GM15510 (cell line): ENCODE data around the gene TMIGD3.

Experiments
- POLR2A ChIP-seq: IDR thresholded peaks from 3 replicates; pipeline ENCODE4 v1.6.1; 2011; ENCODE audit warnings: borderline replicate concordance; ENCODE audit not compliant: insufficient read length; ENCODE audit errors: extremely low read depth

TMIGD3 gene

DNA sequence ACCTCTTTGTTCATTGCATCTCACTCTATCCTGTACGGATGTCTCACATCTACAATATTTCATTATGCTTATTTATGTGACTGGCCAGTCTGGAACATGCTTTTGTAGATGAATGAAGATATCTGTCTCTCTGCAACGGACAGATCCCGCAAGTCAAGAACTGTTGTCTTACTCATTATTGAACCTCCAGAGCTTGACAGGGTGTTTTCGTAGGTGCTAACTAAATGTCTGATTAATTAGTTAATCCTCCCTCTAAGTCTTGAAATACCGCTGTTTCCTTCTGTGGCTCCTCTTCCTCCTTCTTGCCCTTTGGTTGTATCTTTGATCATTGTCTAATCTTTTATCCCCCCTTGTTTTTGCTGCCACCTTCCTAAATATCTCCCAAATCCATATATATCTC lies 32.8 kb downstream of the TMIGD3 start:
- TF ChIP-seq POLR2A = no peak

DNA sequence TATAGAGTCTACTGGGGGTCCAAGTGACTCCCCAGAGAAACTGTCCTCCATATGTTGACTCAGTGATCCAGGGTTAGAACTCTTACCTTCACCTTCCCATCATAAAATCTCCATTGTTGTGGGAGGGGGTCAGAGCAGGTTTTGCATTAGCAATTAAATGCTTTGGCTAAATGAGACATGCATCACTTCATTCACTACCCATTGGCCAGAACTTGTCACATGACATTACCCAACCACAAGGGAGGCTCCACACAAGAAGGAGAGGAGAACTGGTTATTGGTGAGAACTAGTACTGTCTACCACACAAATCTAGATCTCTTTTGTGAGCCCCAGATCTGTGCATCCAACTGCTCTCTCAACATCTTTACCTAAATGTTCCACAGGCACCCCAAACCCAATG lies 33.9 kb downstream of the TMIGD3 start:
- no peak for TF ChIP-seq POLR2A

DNA sequence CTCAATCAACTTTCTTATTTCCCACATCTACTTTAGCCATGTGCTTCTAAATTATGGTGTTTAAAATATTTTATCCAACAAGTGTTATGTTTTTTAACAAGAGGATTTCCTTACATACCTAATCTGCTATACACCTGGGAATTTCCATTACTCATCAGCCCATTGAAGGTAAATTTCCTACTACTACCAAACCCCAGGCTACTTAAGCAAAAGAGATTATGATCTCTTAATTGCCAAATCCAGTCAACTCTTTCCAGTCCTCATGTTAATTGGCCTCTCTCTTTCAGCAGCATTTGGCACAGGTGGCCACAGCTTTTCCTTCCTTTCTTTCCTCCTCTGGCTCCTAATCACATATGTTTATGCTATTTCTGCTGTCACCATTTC lies 34.7 kb downstream of the TMIGD3 start:
- TF ChIP-seq POLR2A = no peak

DNA sequence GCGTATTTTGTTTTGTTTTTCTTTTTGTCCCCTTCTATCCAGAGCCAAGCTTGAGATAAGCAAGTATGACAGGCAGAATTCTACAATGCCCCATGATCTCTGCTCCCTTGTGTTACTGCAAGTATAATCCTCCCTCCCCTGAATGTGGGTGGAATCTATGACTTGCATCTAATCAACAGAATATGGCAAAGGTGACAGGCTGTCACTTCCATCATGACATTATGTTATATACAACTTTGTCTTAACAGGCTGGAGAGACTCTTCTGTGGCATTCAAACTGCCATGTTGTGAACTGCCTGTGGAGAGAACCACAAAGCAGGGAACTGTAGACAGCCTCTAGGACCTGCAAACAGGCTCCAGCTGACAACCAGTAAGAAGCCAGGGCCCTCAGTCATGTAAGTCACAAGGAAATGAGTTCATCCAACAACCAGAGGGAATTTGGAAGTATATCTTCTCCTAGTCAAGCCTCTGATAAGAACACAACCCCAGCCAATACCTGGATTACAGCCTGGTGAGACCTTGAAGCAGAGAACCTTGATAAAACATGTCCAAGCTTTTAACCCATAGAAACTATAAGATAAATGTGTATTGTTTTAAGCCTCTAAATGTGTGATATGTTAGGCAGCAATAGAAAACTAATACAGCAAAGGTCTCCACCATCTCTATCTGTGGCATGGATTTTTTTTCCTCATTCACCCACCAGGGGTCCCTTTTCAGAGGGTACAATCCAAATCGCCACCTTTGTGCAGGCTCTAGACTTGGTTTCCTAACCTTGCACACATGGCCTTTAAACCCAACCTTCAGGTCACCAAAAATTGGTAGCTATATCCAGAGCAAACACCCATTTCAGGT lies 35.3 kb downstream of the TMIGD3 start:
- no peak for TF ChIP-seq POLR2A

DNA sequence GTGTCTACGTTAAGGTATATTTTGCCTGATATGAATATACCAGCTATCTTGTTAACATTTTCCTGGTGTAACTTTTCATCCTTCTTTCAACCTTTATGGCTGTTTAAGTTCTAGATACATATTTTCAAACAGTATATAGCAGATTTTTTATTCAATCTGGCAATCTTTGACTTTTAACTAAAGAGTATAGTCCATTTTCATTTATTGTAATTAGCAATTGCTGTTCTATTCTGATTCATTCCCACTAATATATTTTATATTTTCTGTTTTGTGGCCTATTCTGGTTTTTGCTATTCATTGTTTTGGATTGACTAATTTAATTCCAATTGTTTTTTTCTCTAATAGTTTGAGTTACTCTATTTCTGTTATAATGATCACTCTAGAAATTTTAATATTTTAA lies 37.0 kb downstream of the TMIGD3 start:
- TF ChIP-seq POLR2A = no peak

DNA sequence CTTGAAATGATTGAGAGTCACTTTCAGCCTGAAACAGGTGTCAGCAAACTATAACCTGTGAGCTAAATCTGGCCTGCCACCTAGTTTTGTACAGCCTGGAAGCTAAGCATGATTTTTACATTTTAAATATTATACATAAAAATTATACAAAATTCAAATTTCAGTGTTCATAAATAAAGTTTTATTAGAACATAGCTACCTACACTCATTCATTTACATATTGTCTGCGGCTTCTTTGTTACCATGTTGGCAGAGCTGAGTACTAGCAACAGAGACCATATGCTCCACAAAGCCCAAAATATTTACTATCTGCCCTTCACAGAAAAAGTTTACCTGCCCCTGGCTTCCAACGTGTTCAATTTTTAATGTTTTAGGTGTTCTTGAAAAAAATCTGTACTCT lies 37.7 kb downstream of the TMIGD3 start:
- no peak for TF ChIP-seq POLR2A

DNA sequence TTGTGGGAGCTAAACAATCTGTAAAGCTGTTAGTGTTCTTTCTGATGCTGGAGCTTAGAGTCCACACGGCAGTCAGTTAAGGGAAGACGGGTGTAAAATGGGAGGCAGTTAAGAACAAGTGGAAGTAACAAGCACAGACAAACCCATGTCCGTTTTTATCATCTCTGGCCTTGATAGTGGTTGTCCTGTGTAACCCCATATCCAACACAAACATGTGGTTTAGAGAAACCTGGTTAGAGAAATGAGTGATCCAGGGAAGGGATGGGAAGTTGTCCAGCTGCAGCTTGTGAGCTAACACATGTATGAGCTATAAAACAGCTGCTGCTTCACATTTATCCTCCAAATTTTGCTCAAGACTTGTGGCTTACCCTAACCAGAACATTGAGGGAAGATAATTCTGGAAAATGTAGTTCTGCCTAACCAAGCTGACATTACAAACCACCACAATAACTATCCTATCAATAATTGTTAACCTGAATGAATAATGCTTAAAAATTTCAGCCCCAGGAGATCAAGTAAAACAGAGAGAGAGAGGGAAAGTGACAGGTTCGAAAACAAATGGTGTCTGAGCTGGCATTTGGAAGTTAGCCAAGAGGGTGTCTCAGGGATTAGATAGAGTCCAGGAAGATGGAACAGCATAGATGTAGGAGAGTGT lies 40.3 kb downstream of the TMIGD3 start:
- TF ChIP-seq POLR2A = no peak

DNA sequence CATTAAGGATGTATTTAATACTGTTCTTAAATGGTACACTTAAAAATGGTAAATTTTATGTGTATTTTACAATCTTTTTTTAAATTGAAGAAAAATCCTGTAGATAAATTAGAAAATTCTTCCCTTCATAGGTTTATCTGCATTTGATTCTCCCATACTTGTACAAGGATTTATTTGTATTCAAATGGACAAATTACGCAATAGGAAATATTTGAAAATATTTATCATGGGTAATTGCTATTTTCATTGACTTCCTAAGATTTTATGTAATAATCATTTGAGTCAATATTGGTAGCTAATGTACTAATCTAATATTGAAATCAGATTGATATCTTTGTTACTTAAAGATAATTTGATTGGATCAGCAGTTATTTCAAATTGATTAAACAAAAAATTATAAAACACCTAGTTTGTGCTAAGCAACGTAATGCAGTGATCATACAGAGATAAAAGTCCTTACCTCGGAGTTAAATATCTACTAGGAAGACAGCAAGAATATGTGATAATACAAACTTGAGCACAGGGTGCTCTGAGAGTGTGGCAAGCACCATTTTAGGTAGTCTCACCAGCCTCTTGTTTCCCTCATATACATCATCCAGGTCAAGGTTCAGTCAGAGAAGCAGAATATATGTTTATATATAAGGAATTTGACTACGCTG lies 40.9 kb downstream of the TMIGD3 start:
- TF ChIP-seq POLR2A = no peak

DNA sequence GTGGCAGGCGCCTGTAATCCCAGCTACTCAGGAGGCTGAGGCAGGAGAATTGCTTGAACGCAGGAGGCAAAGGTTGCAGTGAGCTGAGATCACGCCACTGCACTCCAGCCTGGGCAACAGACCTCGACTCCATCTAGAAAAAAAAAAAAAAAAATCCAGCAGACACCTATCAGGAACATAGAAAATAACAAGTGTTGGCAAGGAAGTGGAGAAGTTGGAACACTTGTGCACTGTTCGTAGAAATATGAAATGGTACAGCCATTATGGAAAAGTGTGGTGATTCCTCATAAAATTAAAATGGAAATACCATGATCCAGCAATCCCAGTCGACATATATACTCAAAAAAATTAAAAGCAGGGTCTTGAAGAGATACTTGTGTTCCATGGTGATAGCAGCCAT lies 41.7 kb downstream of the TMIGD3 start:
- no peak for TF ChIP-seq POLR2A

DNA sequence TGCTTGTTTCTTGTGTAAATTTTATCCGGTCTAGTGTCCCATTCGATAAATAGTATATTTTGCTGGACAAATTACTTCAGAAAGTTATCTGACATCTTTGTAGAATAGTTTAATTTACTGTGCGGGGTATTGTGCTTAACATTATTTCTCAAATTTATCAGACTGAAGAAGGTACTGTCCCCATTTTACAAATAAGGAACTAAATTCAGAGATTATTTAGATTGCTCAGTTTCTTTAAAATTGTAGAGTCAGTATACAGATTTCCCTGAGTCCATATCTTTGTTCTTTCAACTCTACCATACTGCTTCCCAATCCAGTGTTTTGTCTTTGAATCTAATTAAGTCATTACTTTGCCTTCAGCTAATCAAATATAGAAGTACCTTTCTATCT lies 47.8 kb downstream of the TMIGD3 start:
- no peak for TF ChIP-seq POLR2A

DNA sequence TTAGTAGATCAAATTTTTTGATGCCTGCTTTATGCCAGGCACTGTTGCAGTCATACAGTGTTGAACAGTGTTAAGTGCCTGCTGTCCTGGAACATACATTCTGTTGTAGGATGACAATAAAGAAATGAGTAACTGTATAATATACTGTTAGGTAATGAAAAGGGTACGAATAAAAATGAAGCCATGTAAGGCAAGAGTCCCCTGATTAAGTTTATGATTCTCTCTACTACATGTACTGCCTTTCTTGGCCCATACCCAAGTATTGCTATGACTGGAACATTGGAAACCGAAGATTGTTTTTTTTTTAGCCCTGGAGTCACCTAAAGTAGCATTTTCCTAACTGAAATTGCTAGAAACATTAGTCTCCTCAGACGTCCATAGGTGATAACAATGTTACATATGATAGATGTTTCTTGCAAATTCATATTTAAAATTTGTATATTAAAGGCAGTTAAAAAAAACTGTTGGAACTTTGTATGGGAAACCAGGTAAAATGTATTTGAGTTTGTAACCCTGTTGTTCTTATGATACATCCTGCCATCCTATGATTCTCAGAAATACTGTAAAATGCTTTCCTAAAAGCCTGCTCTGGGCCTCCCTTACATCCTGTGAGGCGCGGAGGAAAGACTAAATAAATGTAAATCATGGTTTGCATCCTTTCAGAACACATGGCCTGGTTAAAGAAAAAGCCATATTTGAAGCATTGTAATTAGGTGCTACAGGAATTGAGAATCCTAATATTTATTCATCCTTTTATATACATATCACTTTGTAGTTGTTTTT lies 48.4 kb downstream of the TMIGD3 start:
- TF ChIP-seq POLR2A = no peak

DNA sequence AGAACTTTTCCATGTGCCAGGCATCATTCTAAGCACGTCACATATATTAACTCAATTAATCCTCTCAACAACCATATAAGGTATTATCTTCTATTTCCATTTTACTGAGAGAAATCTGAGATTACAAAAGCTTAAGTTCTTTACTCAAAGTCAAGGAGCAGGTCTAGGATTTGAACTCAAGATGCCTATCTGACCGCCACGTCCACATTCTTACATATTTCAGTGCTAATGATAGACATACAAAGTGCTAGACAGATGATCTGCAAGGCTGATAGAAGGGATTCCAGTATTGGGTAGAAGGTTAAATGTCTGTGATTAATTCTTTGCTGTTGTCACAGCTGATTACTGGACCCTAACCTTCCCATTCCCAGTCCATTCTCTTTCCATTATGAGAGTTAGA lies 49.7 kb downstream of the TMIGD3 start:
- no peak for TF ChIP-seq POLR2A

DNA sequence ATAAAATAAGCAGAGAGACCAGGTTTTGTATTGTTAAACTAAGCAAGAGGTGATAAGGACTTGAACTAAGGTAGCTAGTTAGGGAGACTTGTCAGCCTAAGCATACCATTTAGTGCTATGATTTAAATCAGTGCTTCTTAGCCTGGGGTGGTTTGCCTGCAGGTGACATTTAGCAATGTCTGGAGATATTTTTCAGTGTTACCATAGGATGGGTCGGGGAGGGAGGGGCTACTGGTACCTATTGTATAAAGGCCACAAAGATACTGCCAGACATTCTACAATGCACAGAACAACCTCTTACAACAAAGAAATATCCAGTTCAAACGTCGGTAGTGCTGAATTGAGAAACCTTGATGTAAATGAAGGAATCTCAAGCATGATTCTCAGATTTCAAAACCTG lies 50.9 kb downstream of the TMIGD3 start:
- TF ChIP-seq POLR2A = no peak

DNA sequence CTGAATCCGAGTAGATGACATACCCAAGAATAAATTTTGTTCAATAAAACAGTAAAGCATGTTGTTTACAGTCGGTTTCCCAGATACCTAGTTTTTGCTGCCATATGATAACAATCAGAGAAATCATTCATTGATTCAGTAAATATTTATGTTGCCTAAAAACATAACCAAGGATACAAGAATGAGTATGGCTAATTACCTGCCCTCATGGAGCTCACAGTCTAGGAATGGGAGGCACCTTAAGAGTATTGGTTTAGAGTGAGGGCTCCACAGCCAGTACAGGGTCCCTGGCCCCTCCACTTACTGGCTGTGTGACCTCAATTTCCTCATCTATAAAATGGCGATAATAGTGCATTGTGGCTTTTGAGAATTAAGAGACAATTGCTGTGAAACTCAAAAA lies 53.2 kb downstream of the TMIGD3 start:
- TF ChIP-seq POLR2A = no peak

DNA sequence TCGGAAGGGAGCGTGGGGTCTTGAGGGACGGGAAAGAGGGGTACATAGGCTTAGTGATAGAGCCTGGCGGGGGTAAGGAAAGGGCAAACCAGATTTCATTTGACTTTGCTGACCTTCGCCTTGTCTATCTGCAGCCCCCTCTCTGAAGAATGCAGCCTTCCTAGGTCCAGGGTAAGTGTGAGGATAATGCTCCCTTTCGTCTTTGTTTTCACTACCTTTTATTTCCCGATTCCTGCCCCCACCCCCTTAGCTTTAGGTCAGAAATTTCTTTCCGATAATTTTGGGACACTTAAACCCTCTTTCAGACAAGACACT lies 53.8 kb downstream of the TMIGD3 start:
- no peak for TF ChIP-seq POLR2A
